ENCODE results near the gene RAPGEF4.

DNA sequence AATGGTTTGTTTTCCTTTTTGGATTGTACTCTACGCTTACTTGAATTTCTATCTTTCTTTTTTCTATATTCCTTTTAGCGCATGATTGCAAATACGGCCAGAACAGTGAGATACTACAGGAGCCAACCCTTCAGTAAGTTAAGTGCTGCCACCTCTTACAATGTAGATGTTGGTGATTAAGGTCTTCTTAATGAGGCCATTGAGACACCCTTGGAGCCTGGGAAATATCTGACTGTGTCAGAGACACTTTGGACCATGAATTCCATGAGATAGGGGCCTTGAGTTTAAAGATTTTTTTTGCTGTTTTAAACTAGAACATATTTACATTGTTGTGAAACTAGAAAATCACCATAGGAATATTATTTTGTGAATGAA is 312.9 kb downstream of the RAPGEF4 start:
- TF ChIP-seq, protein P1, sequence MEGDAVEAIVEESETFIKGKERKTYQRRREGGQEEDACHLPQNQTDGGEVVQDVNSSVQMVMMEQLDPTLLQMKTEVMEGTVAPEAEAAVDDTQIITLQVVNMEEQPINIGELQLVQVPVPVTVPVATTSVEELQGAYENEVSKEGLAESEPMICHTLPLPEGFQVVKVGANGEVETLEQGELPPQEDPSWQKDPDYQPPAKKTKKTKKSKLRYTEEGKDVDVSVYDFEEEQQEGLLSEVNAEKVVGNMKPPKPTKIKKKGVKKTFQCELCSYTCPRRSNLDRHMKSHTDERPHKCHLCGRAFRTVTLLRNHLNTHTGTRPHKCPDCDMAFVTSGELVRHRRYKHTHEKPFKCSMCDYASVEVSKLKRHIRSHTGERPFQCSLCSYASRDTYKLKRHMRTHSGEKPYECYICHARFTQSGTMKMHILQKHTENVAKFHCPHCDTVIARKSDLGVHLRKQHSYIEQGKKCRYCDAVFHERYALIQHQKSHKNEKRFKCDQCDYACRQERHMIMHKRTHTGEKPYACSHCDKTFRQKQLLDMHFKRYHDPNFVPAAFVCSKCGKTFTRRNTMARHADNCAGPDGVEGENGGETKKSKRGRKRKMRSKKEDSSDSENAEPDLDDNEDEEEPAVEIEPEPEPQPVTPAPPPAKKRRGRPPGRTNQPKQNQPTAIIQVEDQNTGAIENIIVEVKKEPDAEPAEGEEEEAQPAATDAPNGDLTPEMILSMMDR (IDR thresholded peaks at IDR 0.05), result no peak
- TF ChIP-seq POLR2A (IDR thresholded peaks at IDR 0.05), result no peak

All from Peyer's patch (tissue), 4 donors.